Fibroblast of mammary gland (primary cell): ENCODE measurements around the gene APMAP.

Experiments
- DNase-seq: peaks from one replicate; pipeline ENCODE4 v3.0.0-alpha.2; 2010; ENCODE audit warnings: low read depth
- H3K4me3 ChIP-seq: 2 replicates; pipeline ENCODE4 v1.5.1; 2011; ENCODE audit warnings: low read depth, mild to moderate bottlenecking, low read length, moderate library complexity; ENCODE audit not compliant: control insufficient read depth
- TF ChIP-seq, protein P1 (sequence below): conservative IDR thresholded peaks from 2 replicates; pipeline ENCODE4 v1.5.1; 2011; ENCODE audit warnings: low read depth, low read length, inconsistent platforms; ENCODE audit not compliant: control insufficient read depth, insufficient read depth

Gene APMAP

DNA sequence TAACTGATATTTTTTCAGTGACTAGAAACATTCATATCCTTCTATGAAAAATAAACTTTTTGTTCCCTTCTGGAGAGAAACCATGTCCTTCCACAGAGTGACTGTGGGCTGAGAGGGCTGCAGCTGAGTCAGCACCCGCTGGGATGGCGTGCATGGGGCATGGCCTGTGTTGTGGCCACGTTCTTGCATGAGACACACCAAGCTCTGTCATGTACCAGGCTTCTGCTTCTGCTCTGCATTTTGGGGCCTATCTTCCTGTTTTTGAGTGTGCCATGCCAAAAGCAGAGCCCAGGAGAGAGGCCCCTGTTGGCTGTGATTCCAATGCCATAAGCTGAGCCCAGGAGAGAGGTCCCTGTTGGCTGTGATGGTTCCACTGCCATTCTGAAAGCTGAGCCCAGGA, 10.8 kb downstream of the APMAP start:
- H3K4me3 ChIP-seq = no peak overlapping the region
- TF ChIP-seq, protein P1, sequence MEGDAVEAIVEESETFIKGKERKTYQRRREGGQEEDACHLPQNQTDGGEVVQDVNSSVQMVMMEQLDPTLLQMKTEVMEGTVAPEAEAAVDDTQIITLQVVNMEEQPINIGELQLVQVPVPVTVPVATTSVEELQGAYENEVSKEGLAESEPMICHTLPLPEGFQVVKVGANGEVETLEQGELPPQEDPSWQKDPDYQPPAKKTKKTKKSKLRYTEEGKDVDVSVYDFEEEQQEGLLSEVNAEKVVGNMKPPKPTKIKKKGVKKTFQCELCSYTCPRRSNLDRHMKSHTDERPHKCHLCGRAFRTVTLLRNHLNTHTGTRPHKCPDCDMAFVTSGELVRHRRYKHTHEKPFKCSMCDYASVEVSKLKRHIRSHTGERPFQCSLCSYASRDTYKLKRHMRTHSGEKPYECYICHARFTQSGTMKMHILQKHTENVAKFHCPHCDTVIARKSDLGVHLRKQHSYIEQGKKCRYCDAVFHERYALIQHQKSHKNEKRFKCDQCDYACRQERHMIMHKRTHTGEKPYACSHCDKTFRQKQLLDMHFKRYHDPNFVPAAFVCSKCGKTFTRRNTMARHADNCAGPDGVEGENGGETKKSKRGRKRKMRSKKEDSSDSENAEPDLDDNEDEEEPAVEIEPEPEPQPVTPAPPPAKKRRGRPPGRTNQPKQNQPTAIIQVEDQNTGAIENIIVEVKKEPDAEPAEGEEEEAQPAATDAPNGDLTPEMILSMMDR = no peak
- no peak for DNase-seq

DNA sequence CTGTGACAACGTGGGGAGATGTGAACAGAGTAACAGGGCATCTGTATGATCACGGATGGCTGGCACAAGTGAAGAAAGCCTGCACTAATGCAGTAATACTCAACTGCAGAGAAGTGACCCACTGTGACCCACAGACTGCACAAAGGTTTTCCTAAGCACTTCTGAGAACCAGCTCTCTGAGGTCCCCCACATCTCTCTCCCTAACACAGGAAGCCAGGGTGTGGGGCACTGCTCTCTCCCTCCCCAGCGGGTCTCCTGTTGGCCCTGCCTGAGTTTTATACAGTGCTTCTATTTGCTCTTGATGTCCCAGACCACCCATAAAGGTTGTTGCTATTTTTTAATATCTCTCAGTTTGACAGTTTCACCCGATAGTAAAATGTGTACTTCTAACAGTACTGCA, 11.3 kb downstream of the APMAP start:
- TF ChIP-seq, protein P1 = no peak
- H3K4me3 ChIP-seq = no peak overlapping the region
- no peak for DNase-seq

DNA sequence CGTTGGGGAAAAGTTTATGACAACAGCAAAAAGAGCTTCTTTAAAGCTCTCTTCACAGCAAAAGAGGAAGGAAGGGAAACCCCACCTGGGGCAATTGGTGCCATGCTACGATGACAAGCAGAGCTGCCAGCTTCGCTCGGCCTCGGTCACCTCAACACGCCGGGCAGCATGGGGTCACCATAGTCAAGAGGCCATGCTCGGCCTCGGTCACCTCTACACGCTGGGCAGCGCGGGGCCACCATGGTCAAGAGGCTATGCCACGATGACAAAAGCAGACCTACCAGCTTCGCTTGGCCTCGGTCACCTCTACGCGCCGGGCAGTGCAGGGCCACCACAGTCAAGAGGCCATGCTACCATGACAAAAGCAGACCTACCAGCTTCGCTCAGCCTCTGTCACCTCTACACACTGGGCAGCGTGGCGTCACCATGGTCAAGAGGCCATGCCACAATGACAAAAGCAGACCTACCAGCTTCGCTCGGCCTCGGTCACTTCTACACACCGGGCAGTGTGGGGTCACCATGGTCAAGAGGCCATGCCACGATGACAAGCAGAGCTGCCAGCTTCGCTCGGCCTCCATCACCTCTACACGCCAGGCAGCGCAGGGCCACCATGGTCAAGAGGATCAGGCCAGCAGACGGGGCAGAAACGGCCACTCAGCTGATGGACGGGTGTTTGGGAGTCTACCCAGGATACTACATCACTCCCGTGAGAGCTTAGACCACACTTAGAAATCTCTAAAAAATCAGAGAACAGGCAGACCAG, 12.1 kb downstream of the APMAP start:
- no peak for DNase-seq
- TF ChIP-seq, protein P1 = no peak
- no peak overlapping the region for H3K4me3 ChIP-seq

DNA sequence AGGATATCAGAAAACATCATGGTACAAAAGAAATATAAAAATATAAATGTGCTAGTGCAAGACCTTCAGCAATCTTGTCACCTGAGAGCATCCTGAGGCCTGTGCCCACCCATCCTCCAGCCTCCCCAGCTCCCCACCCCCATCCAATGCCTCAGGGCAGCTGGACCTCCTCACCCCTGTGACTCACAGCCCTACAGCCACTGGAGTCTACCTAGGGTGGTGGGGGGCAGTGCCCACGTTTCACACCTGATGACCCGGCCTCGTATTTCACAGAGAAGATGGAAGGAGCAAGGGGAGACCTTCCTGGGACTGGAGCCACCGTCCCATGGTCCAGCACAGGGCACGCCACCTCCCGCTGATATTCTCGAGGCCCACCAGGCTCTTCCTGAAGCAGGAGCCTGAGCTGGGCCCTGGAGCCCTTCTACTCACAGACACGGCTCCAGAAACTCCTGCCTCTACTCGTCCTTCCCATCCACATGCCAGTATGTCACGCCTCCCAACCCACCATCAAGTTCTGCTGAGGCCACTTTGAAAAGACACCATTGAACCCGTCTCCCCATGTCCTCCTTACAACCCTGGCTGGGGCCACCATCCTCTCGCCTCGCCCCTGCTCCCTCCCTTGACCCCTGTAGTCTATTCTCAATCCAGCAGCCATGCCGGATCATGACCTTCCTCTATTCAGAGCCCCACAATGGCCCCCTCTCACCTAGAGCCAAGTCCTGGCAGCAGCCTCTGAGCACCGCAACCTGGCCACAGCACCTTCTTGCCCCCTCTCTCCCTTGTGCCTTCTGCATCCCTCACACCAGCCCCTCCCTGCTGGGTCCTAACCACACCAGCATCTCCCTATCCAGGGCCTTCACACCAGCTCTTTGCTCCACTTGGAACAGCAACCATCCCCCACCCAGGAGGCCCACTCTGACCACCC, 13.3 kb downstream of the APMAP start:
- TF ChIP-seq, protein P1 = no peak
- no peak overlapping the region for H3K4me3 ChIP-seq
- no peak for DNase-seq

DNA sequence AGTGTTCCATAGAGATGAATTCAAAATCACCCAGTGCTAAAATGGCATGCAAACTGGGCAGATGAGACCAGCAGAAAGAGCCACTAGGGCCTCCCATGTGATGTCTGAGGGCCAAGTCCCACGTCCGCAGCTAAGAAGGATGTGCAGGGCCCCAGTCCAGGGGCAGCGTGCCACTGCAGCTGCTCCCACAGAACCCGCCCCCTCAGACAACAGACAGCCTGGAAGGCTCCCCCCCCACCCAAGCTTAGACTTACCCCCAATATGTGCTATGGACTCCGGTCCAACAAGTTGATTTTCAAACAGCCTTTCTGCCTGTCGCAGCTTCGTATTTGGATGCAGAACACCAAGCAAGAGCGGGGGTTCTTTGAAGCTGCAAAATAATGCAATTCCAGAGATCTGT, 14.0 kb downstream of the APMAP start:
- DNase-seq = no peak
- no peak overlapping the region for H3K4me3 ChIP-seq
- TF ChIP-seq, protein P1 = no peak

DNA sequence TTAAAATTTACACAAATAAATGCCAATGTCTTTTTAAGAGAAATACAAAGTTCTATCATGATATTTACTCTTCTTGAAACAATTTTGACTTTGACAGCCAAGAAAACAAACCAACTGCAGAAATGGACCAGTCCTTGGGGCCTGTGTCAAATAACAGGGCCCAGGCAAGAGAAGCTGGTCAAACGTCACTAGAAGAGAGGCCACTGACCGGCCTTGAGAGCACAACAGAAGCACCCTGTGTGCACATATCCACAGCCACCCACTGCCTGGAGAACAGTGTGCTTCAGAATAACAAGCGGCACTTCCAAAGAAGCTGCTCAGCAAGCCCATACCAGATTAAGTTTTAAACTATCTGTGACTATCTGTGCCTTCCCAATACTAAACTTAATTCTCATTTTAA, 14.8 kb downstream of the APMAP start:
- no peak for DNase-seq
- TF ChIP-seq, protein P1 = no peak
- no peak overlapping the region for H3K4me3 ChIP-seq
